A549 (cell line): ENCODE data around the gene GJE1.

ENCODE experiments used
- CHD2 ChIP-seq: fragments of 150-350 bp; IDR thresholded peaks from 2 replicates; pipeline ENCODE4 v1.6.1; 2014; ENCODE audit warnings: low read length; ENCODE audit not compliant: partially characterized antibody
- POLR2A ChIP-seq: IDR thresholded peaks from 2 replicates; pipeline ENCODE4 v1.6.1; 2012; ENCODE audit warnings: mild to moderate bottlenecking, low read length
- RFX5 ChIP-seq: fragments of 450-650 bp; IDR thresholded peaks from 2 replicates; pipeline ENCODE4 v1.7.1; 2014; ENCODE audit warnings: antibody characterized with exemption, mild to moderate bottlenecking, moderate library complexity
- TF ChIP-seq, protein P1 (sequence below): fragments of >200 bp; sonication (Bioruptor Twin); formaldehyde crosslinking; IDR thresholded peaks from 3 replicates; pipeline ENCODE4 v1.5.1; 2016
- TF ChIP-seq, protein P2 (sequence below): IDR thresholded peaks from 2 replicates; pipeline ENCODE4 v1.6.1; 2012

DNA sequence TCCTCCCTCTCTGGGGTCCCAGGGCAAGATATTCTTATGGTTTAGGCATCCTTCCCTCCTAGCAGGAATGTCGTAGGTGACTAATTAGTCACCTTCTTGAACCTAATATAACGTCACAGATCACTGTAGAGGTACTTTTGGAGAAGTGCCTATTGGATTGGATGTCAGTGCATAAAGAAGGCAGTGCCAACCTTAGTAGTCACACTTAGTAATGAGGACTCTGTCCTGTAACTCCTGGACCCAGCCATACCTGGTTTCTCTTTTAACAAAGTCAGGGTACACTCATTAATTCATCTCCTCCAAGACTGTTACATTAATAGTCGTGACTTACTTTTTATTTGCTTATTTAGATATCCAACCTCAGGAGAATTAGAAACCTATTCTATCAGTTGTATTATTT lies 34.3 kb downstream of the GJE1 start:
- TF ChIP-seq POLR2A, result no peak
- TF ChIP-seq, protein P1, sequence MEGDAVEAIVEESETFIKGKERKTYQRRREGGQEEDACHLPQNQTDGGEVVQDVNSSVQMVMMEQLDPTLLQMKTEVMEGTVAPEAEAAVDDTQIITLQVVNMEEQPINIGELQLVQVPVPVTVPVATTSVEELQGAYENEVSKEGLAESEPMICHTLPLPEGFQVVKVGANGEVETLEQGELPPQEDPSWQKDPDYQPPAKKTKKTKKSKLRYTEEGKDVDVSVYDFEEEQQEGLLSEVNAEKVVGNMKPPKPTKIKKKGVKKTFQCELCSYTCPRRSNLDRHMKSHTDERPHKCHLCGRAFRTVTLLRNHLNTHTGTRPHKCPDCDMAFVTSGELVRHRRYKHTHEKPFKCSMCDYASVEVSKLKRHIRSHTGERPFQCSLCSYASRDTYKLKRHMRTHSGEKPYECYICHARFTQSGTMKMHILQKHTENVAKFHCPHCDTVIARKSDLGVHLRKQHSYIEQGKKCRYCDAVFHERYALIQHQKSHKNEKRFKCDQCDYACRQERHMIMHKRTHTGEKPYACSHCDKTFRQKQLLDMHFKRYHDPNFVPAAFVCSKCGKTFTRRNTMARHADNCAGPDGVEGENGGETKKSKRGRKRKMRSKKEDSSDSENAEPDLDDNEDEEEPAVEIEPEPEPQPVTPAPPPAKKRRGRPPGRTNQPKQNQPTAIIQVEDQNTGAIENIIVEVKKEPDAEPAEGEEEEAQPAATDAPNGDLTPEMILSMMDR, result no peak
- no peak for TF ChIP-seq CHD2
- TF ChIP-seq, protein P2, sequence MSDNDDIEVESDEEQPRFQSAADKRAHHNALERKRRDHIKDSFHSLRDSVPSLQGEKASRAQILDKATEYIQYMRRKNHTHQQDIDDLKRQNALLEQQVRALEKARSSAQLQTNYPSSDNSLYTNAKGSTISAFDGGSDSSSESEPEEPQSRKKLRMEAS, result no peak
- TF ChIP-seq RFX5, result no peak
